H1 (cell line): ENCODE measurements around the gene VCP. TPM values are rescaled to one million over a fixed set of nuclear protein-coding genes. Genes with fewer than 3 reads are reported as not detected.

Source experiments
- GTF2F1 ChIP-seq: IDR thresholded peaks from 2 replicates; pipeline ENCODE4 v1.6.1; 2012; ENCODE audit warnings: low read depth, low read length, improper control_type of control experiment, borderline replicate concordance
- polyA plus RNA-seq, 7 experiments: library from polyadenylated mRNA; depleted of rRNA in 3 of 7; stranded (reverse) in 5 of 7; unstranded in 2 of 7; fragments of >200 nt in 5 of 7; fragments of 200-250 nt in 2 of 7; gene quantifications; 1 replicate in 5 of 7; 2 replicates in 1 of 7; 4 replicates in 1 of 7; pipeline versions ENCODE4 v1.2.1 to v1.2.3, GENCODE V29; 2011 to 2013; ENCODE audit warnings: missing spikeins in 2 of 7, mixed read lengths in 2 of 7
- total RNA-seq: library from RNA; stranded (reverse); fragmentation: NEBNext Ultra II Directional; extraction: Animal tissue kit (Norgen Biotek cat#: 25700); gene quantifications from 2 replicates; pipeline ENCODE4 v1.2.1, GENCODE V29; 2021

VCP gene
- total and polyA plus RNA-seq, 2 of the 8 experiments (the other 6 are each of a cell fraction or from before 2014, with no cell fraction given) = 173 to 375 TPM

DNA sequence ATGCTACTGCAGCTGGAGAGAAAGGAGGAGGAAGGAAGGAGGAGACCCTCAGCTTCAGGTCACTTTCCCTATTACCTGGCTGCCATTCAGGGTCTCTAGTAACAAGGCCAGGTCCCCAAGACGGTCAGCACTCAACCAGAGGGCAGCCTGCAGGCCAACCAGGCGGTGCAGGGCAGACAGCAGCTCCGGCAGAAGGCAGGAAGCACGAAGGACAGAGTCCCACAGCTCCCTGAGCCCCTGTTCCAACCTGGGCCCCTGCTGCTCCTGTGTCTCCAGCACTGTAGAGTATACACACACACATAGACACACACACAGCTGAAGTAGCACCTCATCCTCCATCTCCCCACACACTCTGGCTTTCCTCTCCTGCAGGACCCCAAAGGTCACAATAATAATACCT is 5.6 kb upstream of the VCP start (continued):
- TF ChIP-seq GTF2F1 = no peak
- TF ChIP-seq, all 59 proteins: peak for 0
